ENCODE measurements around the gene EPSTI1.

Gene EPSTI1

GRCh38 chr13:43009506-43009905, 17.5 kb upstream of the EPSTI1 start:
- TF ChIP-seq ZFP30 (CRISPR knock-in tag; IDR thresholded peaks at IDR 0.05): no peak
- no peak for TF ChIP-seq CREB5 (CRISPR knock-in tag; IDR thresholded peaks at IDR 0.05; ENCODE audit: low read depth)
- TF ChIP-seq PPARA (CRISPR knock-in tag; IDR thresholded peaks at IDR 0.05; ENCODE audit: borderline replicate concordance): no peak
- no peak for TF ChIP-seq GLIS3 (CRISPR knock-in tag; IDR thresholded peaks at IDR 0.05)
- TF ChIP-seq, protein P1, sequence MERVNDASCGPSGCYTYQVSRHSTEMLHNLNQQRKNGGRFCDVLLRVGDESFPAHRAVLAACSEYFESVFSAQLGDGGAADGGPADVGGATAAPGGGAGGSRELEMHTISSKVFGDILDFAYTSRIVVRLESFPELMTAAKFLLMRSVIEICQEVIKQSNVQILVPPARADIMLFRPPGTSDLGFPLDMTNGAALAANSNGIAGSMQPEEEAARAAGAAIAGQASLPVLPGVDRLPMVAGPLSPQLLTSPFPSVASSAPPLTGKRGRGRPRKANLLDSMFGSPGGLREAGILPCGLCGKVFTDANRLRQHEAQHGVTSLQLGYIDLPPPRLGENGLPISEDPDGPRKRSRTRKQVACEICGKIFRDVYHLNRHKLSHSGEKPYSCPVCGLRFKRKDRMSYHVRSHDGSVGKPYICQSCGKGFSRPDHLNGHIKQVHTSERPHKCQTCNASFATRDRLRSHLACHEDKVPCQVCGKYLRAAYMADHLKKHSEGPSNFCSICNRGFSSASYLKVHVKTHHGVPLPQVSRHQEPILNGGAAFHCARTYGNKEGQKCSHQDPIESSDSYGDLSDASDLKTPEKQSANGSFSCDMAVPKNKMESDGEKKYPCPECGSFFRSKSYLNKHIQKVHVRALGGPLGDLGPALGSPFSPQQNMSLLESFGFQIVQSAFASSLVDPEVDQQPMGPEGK (CRISPR knock-in tag; IDR thresholded peaks at IDR 0.05; ENCODE audit: borderline replicate concordance): no peak
- TF ChIP-seq, protein P2, sequence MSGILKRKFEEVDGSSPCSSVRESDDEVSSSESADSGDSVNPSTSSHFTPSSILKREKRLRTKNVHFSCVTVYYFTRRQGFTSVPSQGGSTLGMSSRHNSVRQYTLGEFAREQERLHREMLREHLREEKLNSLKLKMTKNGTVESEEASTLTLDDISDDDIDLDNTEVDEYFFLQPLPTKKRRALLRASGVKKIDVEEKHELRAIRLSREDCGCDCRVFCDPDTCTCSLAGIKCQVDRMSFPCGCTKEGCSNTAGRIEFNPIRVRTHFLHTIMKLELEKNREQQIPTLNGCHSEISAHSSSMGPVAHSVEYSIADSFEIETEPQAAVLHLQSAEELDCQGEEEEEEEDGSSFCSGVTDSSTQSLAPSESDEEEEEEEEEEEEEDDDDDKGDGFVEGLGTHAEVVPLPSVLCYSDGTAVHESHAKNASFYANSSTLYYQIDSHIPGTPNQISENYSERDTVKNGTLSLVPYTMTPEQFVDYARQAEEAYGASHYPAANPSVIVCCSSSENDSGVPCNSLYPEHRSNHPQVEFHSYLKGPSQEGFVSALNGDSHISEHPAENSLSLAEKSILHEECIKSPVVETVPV (CRISPR knock-in tag; IDR thresholded peaks at IDR 0.05): no peak
- no peak for TF ChIP-seq BACH2 (CRISPR knock-in tag; IDR thresholded peaks at IDR 0.05; ENCODE audit: borderline replicate concordance)
- TF ChIP-seq ZNF565 (CRISPR knock-in tag; conservative IDR thresholded peaks at IDR 0.05; ENCODE audit: low read depth): no peak
- no peak for TF ChIP-seq ZNF8 (CRISPR knock-in tag; IDR thresholded peaks at IDR 0.05)
- no peak for TF ChIP-seq OSR1 (CRISPR knock-in tag; IDR thresholded peaks at IDR 0.05)
- TF ChIP-seq ZFP3 (CRISPR knock-in tag; IDR thresholded peaks at IDR 0.05): no peak
- no peak for TF ChIP-seq TSHZ2 (CRISPR knock-in tag; IDR thresholded peaks at IDR 0.05)
- no peak for TF ChIP-seq ZC3H10 (CRISPR knock-in tag; IDR thresholded peaks at IDR 0.05)
- TF ChIP-seq ARNTL (CRISPR knock-in tag; IDR thresholded peaks at IDR 0.05; ENCODE audit: borderline replicate concordance, low read depth): no peak
- TF ChIP-seq TOX (CRISPR knock-in tag; IDR thresholded peaks at IDR 0.05; ENCODE audit: borderline replicate concordance): no peak
- TF ChIP-seq RARB (CRISPR knock-in tag; IDR thresholded peaks at IDR 0.05): no peak
- no peak for TF ChIP-seq CSDC2 (CRISPR knock-in tag; IDR thresholded peaks at IDR 0.05)
- no peak for TF ChIP-seq TCF4 (CRISPR knock-in tag; IDR thresholded peaks at IDR 0.05; ENCODE audit: borderline replicate concordance)
- no peak for ATAC-seq

GRCh38 chr13:43008596-43008995, 16.6 kb upstream of the EPSTI1 start:
- TF ChIP-seq ISL1 (CRISPR knock-in tag; IDR thresholded peaks at IDR 0.05) (no peak), SNAI2 (CRISPR knock-in tag; IDR thresholded peaks at IDR 0.05) (no peak), BACH2 (CRISPR knock-in tag; IDR thresholded peaks at IDR 0.05; ENCODE audit: borderline replicate concordance) (no peak), TSHZ2 (CRISPR knock-in tag; IDR thresholded peaks at IDR 0.05) (no peak), ZFP30 (CRISPR knock-in tag; IDR thresholded peaks at IDR 0.05) (no peak)
- no peak for ATAC-seq

Data from SK-N-SH treated with all-trans-retinoic acid at 6 μM for 48 hours (cell line).